OCI-LY7 (cell line): ENCODE results near the gene GP1BB.

ENCODE experiments used
- EZH2phosphoT487 ChIP-seq: fragments of 200-600 bp; sonication (generic); IDR thresholded peaks from 2 replicates; pipeline ENCODE4 v1.6.1; 2018; ENCODE audit warnings: low read depth, borderline replicate concordance, mild to moderate bottlenecking, mixed run types, antibody characterized with exemption, low read length, moderate library complexity, mixed read lengths
- TF ChIP-seq, protein P1 (sequence below): fragments of 200-600 bp; sonication (generic); conservative IDR thresholded peaks from 2 replicates; pipeline ENCODE4 v1.5.1; 2014; ENCODE audit warnings: mild to moderate bottlenecking, antibody characterized with exemption, low read length, moderate library complexity, mixed read lengths

- TF ChIP-seq, protein P1, sequence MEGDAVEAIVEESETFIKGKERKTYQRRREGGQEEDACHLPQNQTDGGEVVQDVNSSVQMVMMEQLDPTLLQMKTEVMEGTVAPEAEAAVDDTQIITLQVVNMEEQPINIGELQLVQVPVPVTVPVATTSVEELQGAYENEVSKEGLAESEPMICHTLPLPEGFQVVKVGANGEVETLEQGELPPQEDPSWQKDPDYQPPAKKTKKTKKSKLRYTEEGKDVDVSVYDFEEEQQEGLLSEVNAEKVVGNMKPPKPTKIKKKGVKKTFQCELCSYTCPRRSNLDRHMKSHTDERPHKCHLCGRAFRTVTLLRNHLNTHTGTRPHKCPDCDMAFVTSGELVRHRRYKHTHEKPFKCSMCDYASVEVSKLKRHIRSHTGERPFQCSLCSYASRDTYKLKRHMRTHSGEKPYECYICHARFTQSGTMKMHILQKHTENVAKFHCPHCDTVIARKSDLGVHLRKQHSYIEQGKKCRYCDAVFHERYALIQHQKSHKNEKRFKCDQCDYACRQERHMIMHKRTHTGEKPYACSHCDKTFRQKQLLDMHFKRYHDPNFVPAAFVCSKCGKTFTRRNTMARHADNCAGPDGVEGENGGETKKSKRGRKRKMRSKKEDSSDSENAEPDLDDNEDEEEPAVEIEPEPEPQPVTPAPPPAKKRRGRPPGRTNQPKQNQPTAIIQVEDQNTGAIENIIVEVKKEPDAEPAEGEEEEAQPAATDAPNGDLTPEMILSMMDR, result no peak
- TF ChIP-seq EZH2phosphoT487, result no peak
These were observed 23.4 kb downstream of the GP1BB start for GRCh38 chr22:19746726-19747125.
